ENCODE measurements around the gene KIFC3. TPM values are rescaled to one million over a fixed set of nuclear protein-coding genes. Genes with fewer than 3 reads are reported as not detected.
A peak's percentile ranks its signal among the peaks of the same experiment; 100 is the strongest.

KIFC3 gene
- total RNA-seq, 2 donors from 2014 or later: 4.3 to 5.6 TPM

- DNase-seq (peak; percentile 53 to 64), ATAC-seq (peak; percentile 97)
- intact Hi-C loops (cut with DNase I, micrococcal nuclease): no loop called here
Observed at GRCh38 chr16:57775661-57776469, 26.4 kb downstream of the KIFC3 start.

- intact Hi-C loops (cut with DNase I, micrococcal nuclease): no loop called here
- ATAC-seq: no peak
- no peak for DNase-seq
Observed at GRCh38 chr16:57774705-57775285, 27.5 kb downstream of the KIFC3 start.

GRCh38 chr16:57773655-57774295 lies 28.5 kb downstream of the KIFC3 start:
- intact Hi-C loops (cut with DNase I, micrococcal nuclease): no loop called here
- ATAC-seq (no peak), DNase-seq (no peak)

GRCh38 chr16:57773019-57773418 lies 29.3 kb downstream of the KIFC3 start:
- no peak for DNase-seq
- ATAC-seq: no peak
- intact Hi-C loops (cut with DNase I, micrococcal nuclease): no loop called here

GRCh38 chr16:57771141-57771785 lies 31.0 kb downstream of the KIFC3 start:
- ATAC-seq: no peak
- intact Hi-C loops (cut with DNase I, micrococcal nuclease): no loop called here
- no peak for DNase-seq

GRCh38 chr16:57770361-57770760 lies 31.9 kb downstream of the KIFC3 start:
- DNase-seq (no peak), ATAC-seq (no peak)
- intact Hi-C loops (cut with DNase I, micrococcal nuclease): no loop called here

- intact Hi-C loops (cut with DNase I, micrococcal nuclease): no loop called here
- no peak for DNase-seq
- no peak for ATAC-seq
Observed at GRCh38 chr16:57769541-57770145, 32.6 kb downstream of the KIFC3 start.

GRCh38 chr16:57766714-57767348 lies 35.5 kb downstream of the KIFC3 start:
- ATAC-seq (no peak), DNase-seq (no peak)
- intact Hi-C loops (cut with DNase I, micrococcal nuclease): no loop called here

- DNase-seq (no peak), ATAC-seq (no peak)
- intact Hi-C loops (cut with DNase I, micrococcal nuclease): no loop called here
Observed at GRCh38 chr16:57765160-57765728, 37.0 kb downstream of the KIFC3 start.

- DNase-seq (no peak), ATAC-seq (no peak)
- intact Hi-C loops (cut with DNase I, micrococcal nuclease): no loop called here
Observed at GRCh38 chr16:57764341-57765159, 37.7 kb downstream of the KIFC3 start.

GRCh38 chr16:57764006-57764340 lies 38.3 kb downstream of the KIFC3 start:
- ATAC-seq (no peak), DNase-seq (no peak)
- intact Hi-C loops (cut with DNase I, micrococcal nuclease): no loop called here

- intact Hi-C loops (cut with DNase I, micrococcal nuclease): no loop called here
- no peak for DNase-seq
- ATAC-seq: no peak
Observed at GRCh38 chr16:57763285-57764005, 38.8 kb downstream of the KIFC3 start.

GRCh38 chr16:57762365-57763040 lies 39.8 kb downstream of the KIFC3 start:
- DNase-seq (no peak), ATAC-seq (no peak)
- intact Hi-C loops (cut with DNase I, micrococcal nuclease): no loop called here

- no peak for DNase-seq
- intact Hi-C loops (cut with DNase I, micrococcal nuclease): no loop called here
- ATAC-seq: no peak
Observed at GRCh38 chr16:57761957-57762356, 40.3 kb downstream of the KIFC3 start.

- ATAC-seq: no peak
- no peak for DNase-seq
- intact Hi-C loops (cut with DNase I, micrococcal nuclease): no loop called here
Observed at GRCh38 chr16:57761301-57761700, 41.0 kb downstream of the KIFC3 start.

GRCh38 chr16:57760357-57761160 lies 41.7 kb downstream of the KIFC3 start:
- DNase-seq (no peak), ATAC-seq (no peak)
- intact Hi-C loops (cut with DNase I, micrococcal nuclease): no loop called here
